Neural crest cell (in vitro differentiated cells): ENCODE measurements around the gene KRT83. TPM values are rescaled to one million over a fixed set of nuclear protein-coding genes. Genes with fewer than 3 reads are reported as not detected.

Experiments
- DNase-seq: peaks from one replicate; pipeline ENCODE4 v3.0.0; 2021; ENCODE audit warnings: low read depth, mixed read lengths, low spot score
- H3K27ac Mint-ChIP-seq: one replicate; pipeline ENCODE4 v1.8.0; 2021; ENCODE audit warnings: mild to moderate bottlenecking, mixed read lengths; ENCODE audit not compliant: unreplicated experiment
- H3K27me3 Mint-ChIP-seq: 2 replicates; pipeline ENCODE4 v1.8.0; 2021; ENCODE audit warnings: low read depth, mild to moderate bottlenecking, mixed read lengths
- H3K36me3 Mint-ChIP-seq: 2 replicates; pipeline ENCODE4 v1.8.0; 2021; ENCODE audit warnings: low read depth, mild to moderate bottlenecking, mixed read lengths
- H3K4me1 Mint-ChIP-seq: 2 replicates; pipeline ENCODE4 v1.8.0; 2021; ENCODE audit warnings: mixed read lengths
- H3K4me3 Mint-ChIP-seq: one replicate; pipeline ENCODE4 v1.8.0; 2021; ENCODE audit warnings: mild to moderate bottlenecking, mixed read lengths
- H3K9me3 Mint-ChIP-seq: 2 replicates; pipeline ENCODE4 v1.8.0; 2021; ENCODE audit warnings: mixed read lengths
- CTCF ChIP-seq: fragments of 200-600 bp; sonication (generic); conservative IDR thresholded peaks from 2 replicates; pipeline ENCODE4 v1.5.0; 2021; ENCODE audit warnings: antibody characterized with exemption, mild to moderate bottlenecking
- total RNA-seq: library from RNA; stranded (reverse); gene quantifications from 2 replicates; pipeline ENCODE4 v1.2.1, GENCODE V29; 2021

KRT83 gene
- total RNA-seq, 1 donor from 2014 or later = not detected

DNA sequence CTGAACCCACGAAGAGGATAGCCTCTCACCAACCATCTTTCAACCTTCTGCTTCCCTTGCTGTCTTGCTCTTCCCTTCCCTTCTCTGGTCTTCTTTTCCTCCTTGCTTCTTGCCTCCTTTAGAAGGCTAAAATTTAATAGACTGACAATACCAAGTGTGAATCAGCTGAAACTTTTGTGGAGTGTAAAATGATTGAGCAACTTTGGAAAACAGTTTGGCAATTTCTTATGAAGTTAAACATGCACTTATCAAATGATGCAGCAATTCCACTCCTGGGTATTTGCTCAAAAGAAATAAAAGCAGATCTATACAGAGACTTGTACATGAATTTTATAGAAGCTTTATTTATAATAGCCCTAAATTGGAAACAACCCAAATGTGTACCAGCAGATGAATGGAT, 50.0 kb downstream of the KRT83 start:
- no peaks in the 10 kb centered on the region for H3K9me3 Mint-ChIP-seq
- peaks cover 9% of the 10 kb centered on the region for H3K4me1 Mint-ChIP-seq
- DNase-seq = no peak
- peaks cover 15% of the 10 kb centered on the region for H3K27me3 Mint-ChIP-seq
- no peak for TF ChIP-seq CTCF
- no peaks in the 10 kb centered on the region for H3K36me3 Mint-ChIP-seq
- no peak overlapping the region for H3K27ac Mint-ChIP-seq
- H3K4me3 Mint-ChIP-seq = no peak overlapping the region

GRCh38 chr12:52270541-52271070, 50.6 kb downstream of the KRT83 start:
- Mint-ChIP-seq H3K4me1 (peaks cover 9% of the 10 kb centered on the region), H3K36me3 (no peaks in the 10 kb centered on the region), H3K4me3 (no peak overlapping the region), H3K27ac (no peak overlapping the region), H3K27me3 (peaks cover 13% of the 10 kb centered on the region), H3K9me3 (no peaks in the 10 kb centered on the region)
- no peak for DNase-seq
- no peak for TF ChIP-seq CTCF

- Mint-ChIP-seq H3K27ac (no peak overlapping the region), H3K4me3 (no peak overlapping the region), H3K36me3 (no peaks in the 10 kb centered on the region), H3K4me1 (peaks cover 6% of the 10 kb centered on the region), H3K9me3 (no peaks in the 10 kb centered on the region), H3K27me3 (peaks cover 3% of the 10 kb centered on the region)
- no peak for TF ChIP-seq CTCF
- no peak for DNase-seq
Observed at GRCh38 chr12:52268212-52268611, 53.0 kb downstream of the KRT83 start.

- H3K27ac Mint-ChIP-seq = no peak overlapping the region
- DNase-seq = no peak
- no peaks in the 10 kb centered on the region for H3K36me3 Mint-ChIP-seq
- peaks cover 2% of the 10 kb centered on the region for H3K9me3 Mint-ChIP-seq
- H3K4me3 Mint-ChIP-seq = no peak overlapping the region
- H3K4me1 Mint-ChIP-seq = peaks cover 6% of the 10 kb centered on the region
- peaks cover 5% of the 10 kb centered on the region for H3K27me3 Mint-ChIP-seq
- TF ChIP-seq CTCF = no peak
Observed at GRCh38 chr12:52267699-52268098, 53.5 kb downstream of the KRT83 start.

DNA sequence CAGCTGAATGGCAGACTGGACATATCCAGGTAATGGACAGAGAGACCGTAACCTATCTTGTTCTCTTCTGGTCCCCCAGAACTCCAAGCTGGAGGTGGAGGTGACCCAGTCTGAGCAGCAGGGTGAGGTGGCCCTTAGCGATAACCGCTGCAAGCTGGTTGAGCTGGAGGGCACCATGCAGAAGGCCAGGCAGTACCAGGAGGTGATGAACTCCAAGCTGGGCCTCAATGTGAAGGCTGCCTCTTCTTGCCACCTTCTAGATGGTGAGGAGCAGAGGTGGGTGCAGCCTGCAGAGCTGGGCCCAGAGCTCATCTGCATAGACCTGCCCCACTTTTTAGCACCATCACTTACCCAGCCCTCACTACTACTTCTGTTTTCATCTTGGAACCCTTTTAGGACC, 53.9 kb downstream of the KRT83 start:
- Mint-ChIP-seq H3K27me3 (peaks cover 5% of the 10 kb centered on the region), H3K36me3 (no peaks in the 10 kb centered on the region), H3K4me3 (no peak overlapping the region), H3K27ac (no peak overlapping the region), H3K4me1 (peaks cover 6% of the 10 kb centered on the region), H3K9me3 (peaks cover 4% of the 10 kb centered on the region)
- no peak for DNase-seq
- no peak for TF ChIP-seq CTCF
